GM13976 (cell line): Measurements from ENCODE around the gene ATP2C2.

Experiments used
- DNase-seq: peaks from one replicate; pipeline ENCODE4 v3.0.0; 2012; ENCODE audit warnings: low spot score
- CTCF ChIP-seq: IDR thresholded peaks from 2 replicates; pipeline ENCODE4 v1.5.1; 2012; ENCODE audit warnings: borderline replicate concordance, mild to moderate bottlenecking; ENCODE audit not compliant: insufficient read depth; ENCODE audit errors: extremely low read depth, missing control alignments, control extremely low read depth
- in situ Hi-C: fragments of 300-500 bp; cut with MboI; formaldehyde crosslinking; loops from one replicate; pipeline ENCODE4 v1.12.0; 2022; ENCODE audit warnings: low sequenced_read_pairs, mixed read lengths, inconsistent platforms; ENCODE audit not compliant: unreplicated experiment

ATP2C2 gene

GRCh38 chr16:84349862-84350684 is 18.3 kb upstream of the ATP2C2 start:
- in situ Hi-C loops, result no loop called here
- no peak for TF ChIP-seq CTCF
- no peak for DNase-seq

GRCh38 chr16:84350685-84351400 is 17.5 kb upstream of the ATP2C2 start:
- DNase-seq, result no peak
- in situ Hi-C loops, result no loop called here
- TF ChIP-seq CTCF, result no peak

GRCh38 chr16:84351630-84352029 is 16.7 kb upstream of the ATP2C2 start:
- in situ Hi-C loops, result no loop called here
- DNase-seq, result no peak
- no peak for TF ChIP-seq CTCF

GRCh38 chr16:84354306-84354705 is 14.0 kb upstream of the ATP2C2 start:
- in situ Hi-C loops, result no loop called here
- no peak for TF ChIP-seq CTCF
- no peak for DNase-seq

GRCh38 chr16:84355149-84355548 is 13.2 kb upstream of the ATP2C2 start:
- no peak for TF ChIP-seq CTCF
- in situ Hi-C loops, result no loop called here
- DNase-seq, result no peak

GRCh38 chr16:84356176-84356575 is 12.2 kb upstream of the ATP2C2 start:
- in situ Hi-C loops, result no loop called here
- DNase-seq, result no peak
- TF ChIP-seq CTCF, result no peak
